NT2/D1 (cell line): ENCODE measurements around the gene AHCYL2.
A peak's percentile ranks its signal among the peaks of the same experiment; 100 is the strongest.
"Not testable (repeated sequence)": the region's sequence is repeated elsewhere in the genome, so short reads cannot be mapped to it uniquely, and the experiment has no call there.

Experiments
- DNase-seq: peaks from one replicate; pipeline ENCODE4 v3.0.0-alpha.2; 2011; ENCODE audit warnings: low read depth, low spot score
- H3K27me3 ChIP-seq: 2 replicates; pipeline ENCODE4 v1.6.0; 2011; ENCODE audit warnings: mild to moderate bottlenecking; ENCODE audit not compliant: insufficient read length, insufficient read depth
- H3K36me3 ChIP-seq: 2 replicates; pipeline ENCODE4 v1.6.1; 2011; ENCODE audit warnings: mild to moderate bottlenecking, low read length, mixed read lengths; ENCODE audit not compliant: insufficient read depth, insufficient read length
- H3K4me1 ChIP-seq: 2 replicates; pipeline ENCODE4 v1.5.1; 2011; ENCODE audit not compliant: insufficient read depth, insufficient read length
- H3K4me3 ChIP-seq: 2 replicates; pipeline ENCODE4 v1.5.1; 2011; ENCODE audit warnings: low read depth; ENCODE audit not compliant: insufficient read length
- H3K9ac ChIP-seq: 2 replicates; pipeline ENCODE4 v1.6.0; 2011; ENCODE audit warnings: low read depth; ENCODE audit not compliant: insufficient read length
- H3K9me3 ChIP-seq: 2 replicates; pipeline ENCODE4 v1.5.1; 2011; ENCODE audit warnings: mild to moderate bottlenecking, low read length; ENCODE audit not compliant: insufficient read depth
- SUZ12 ChIP-seq: IDR thresholded peaks from 2 replicates; pipeline ENCODE4 v1.6.1; 2011; ENCODE audit not compliant: insufficient read length, insufficient read depth; ENCODE audit errors: extremely low read depth
- YY1 ChIP-seq: IDR thresholded peaks from 2 replicates; pipeline ENCODE4 v1.6.1; 2011; ENCODE audit not compliant: insufficient read length, insufficient read depth
- ZNF274 ChIP-seq: IDR thresholded peaks from 2 replicates; pipeline ENCODE4 v1.6.1; 2011; ENCODE audit warnings: mild to moderate bottlenecking, low read depth, low read length

AHCYL2 gene

GRCh38 chr7:129361771-129362170 lies 136.9 kb downstream of the AHCYL2 start:
- Histone ChIP-seq H3K9me3 (no peaks in the 10 kb centered on the region), H3K9ac (no peak overlapping the region), H3K4me1 (no peaks in the 10 kb centered on the region), H3K27me3 (no peaks in the 10 kb centered on the region), H3K4me3 (no peak overlapping the region), H3K36me3 (no peaks in the 10 kb centered on the region)
- DNase-seq = no peak
- TF ChIP-seq YY1 (no peak), ZNF274 (no peak), SUZ12 (no peak)

DNA sequence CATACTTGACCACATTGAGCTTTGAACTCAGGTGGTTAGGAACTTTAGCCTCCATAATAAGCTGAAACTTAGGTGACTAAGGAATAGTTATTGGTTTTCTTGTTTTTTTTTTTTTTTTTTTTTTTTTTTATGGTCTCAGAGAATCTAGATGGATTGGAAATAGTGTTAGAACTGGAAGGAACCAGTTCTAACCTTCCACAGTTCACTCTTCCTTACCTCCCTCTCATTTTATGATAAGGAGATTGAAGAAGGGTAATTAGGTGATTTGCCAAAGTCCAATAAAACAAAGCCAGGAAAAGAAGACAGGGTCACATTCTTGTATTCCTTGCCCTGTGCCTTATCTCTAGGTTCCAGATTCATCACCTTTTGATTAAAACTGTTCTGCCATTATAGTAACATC lies 137.7 kb downstream of the AHCYL2 start:
- no peak for DNase-seq
- Histone ChIP-seq H3K9ac (no peak overlapping the region), H3K9me3 (no peaks in the 10 kb centered on the region), H3K4me3 (no peak overlapping the region), H3K4me1 (no peaks in the 10 kb centered on the region), H3K36me3 (no peaks in the 10 kb centered on the region), H3K27me3 (no peaks in the 10 kb centered on the region)
- no peak for TF ChIP-seq ZNF274
- no peak for TF ChIP-seq SUZ12
- no peak for TF ChIP-seq YY1

DNA sequence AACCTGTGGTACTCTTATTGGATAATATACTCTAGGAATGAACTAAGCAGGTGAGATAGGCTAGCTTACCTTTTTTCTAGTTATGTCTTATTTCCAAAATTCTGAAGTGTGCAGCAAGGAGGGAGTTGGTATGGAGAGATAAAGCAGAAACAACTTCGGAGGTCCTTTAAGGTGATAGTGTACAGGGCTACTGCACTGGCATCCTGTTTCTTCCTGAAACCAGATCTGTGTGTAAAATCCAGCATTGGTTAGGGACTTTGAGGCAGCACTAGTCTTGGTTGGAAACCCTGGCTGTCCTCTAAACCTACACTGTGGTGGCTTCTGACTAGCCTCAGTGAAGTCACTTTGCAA lies 142.5 kb downstream of the AHCYL2 start:
- Histone ChIP-seq H3K9me3 (no peaks in the 10 kb centered on the region), H3K4me3 (no peak overlapping the region), H3K36me3 (no peaks in the 10 kb centered on the region), H3K4me1 (no peaks in the 10 kb centered on the region), H3K9ac (no peak overlapping the region), H3K27me3 (no peaks in the 10 kb centered on the region)
- DNase-seq = no peak
- TF ChIP-seq SUZ12 = no peak
- no peak for TF ChIP-seq YY1
- no peak for TF ChIP-seq ZNF274

- Histone ChIP-seq H3K4me3 (no peak overlapping the region), H3K4me1 (no peaks in the 10 kb centered on the region), H3K9ac (no peak overlapping the region), H3K9me3 (no peaks in the 10 kb centered on the region), H3K27me3 (no peaks in the 10 kb centered on the region), H3K36me3 (no peaks in the 10 kb centered on the region)
- DNase-seq = peak; percentile 83
- TF ChIP-seq YY1 (no peak), SUZ12 (no peak), ZNF274 (no peak)
Observed at GRCh38 chr7:129367700-129368388, 143.0 kb downstream of the AHCYL2 start.

DNA sequence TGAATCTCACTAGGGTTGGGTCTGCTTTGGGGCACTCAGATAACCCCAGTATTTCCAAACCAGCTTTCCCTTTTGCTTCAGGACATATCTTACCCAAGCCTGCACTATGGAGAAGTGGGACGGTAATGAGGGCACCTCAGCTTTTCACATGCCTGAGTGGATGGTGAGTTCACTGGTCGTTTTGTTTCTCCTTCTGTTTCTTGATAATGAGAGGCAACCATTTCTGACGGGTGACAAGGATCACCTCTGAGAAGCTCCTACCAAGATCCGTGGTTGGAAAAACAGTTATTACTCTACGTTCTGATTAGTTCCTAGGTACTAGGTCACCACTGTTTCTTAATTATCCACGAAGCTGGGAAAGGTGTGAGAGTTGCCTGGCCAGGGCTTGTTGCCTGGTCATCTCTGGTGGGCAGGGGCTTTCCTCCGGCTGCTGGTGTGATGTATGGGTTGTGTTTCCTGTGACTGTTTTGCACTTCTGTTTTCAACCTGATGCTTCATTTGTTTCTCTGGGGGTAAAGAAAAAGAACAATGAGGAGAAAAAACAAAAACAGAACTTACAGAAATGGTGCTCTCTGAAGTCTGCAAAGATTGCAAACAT lies 143.7 kb downstream of the AHCYL2 start:
- Histone ChIP-seq H3K9me3 (no peaks in the 10 kb centered on the region), H3K27me3 (no peaks in the 10 kb centered on the region), H3K4me3 (no peak overlapping the region), H3K36me3 (no peaks in the 10 kb centered on the region), H3K4me1 (no peaks in the 10 kb centered on the region), H3K9ac (no peak overlapping the region)
- DNase-seq = no peak
- TF ChIP-seq ZNF274 (no peak), SUZ12 (no peak), YY1 (no peak)

GRCh38 chr7:129369447-129369846 lies 144.6 kb downstream of the AHCYL2 start:
- not testable (repeated sequence) for H3K9ac ChIP-seq, H3K27me3 ChIP-seq, H3K4me1 ChIP-seq, H3K9me3 ChIP-seq, H3K4me3 ChIP-seq, DNase-seq, H3K36me3 ChIP-seq

GRCh38 chr7:129370812-129371211 lies 146.0 kb downstream of the AHCYL2 start:
- Histone ChIP-seq H3K9me3 (no peaks in the 10 kb centered on the region), H3K4me3 (no peak overlapping the region), H3K4me1 (peaks cover 2% of the 10 kb centered on the region), H3K9ac (no peak overlapping the region), H3K27me3 (no peaks in the 10 kb centered on the region), H3K36me3 (no peaks in the 10 kb centered on the region)
- no peak for DNase-seq
- TF ChIP-seq ZNF274 (no peak), YY1 (no peak), SUZ12 (no peak)
